Large intestine (tissue), 1 donor: ENCODE measurements around the gene CDK11A. TPM values are rescaled to one million over a fixed set of nuclear protein-coding genes. Genes with fewer than 3 reads are reported as not detected.

Source experiments
- polyA plus RNA-seq: library from polyadenylated mRNA; unstranded; fragments of 120-200 nt; gene quantifications from one replicate; pipeline ENCODE4 v1.2.1, GENCODE V29; 2013

The CDK11A gene
- polyA plus RNA-seq, 1 donor = 21.1 TPM

Other genes starting within 250 kb of the CDK11A start
- gene ATAD3A, start 212.2 kb downstream of the CDK11A start, polyA plus RNA-seq = 20.1 TPM
- 3.9 TPM for gene TMEM240, start 183.7 kb downstream of the CDK11A start, polyA plus RNA-seq
- gene SSU72, start 149.5 kb downstream of the CDK11A start, polyA plus RNA-seq = 79.4 TPM
- 2.4 TPM for gene FNDC10, start 124.2 kb downstream of the CDK11A start, polyA plus RNA-seq
- gene MIB2, start 108.9 kb downstream of the CDK11A start, polyA plus RNA-seq = 49.8 TPM
- gene MMP23B, start 92.2 kb downstream of the CDK11A start, polyA plus RNA-seq = 10.7 TPM
- 27.2 TPM for gene CDK11B, start 65.4 kb downstream of the CDK11A start, polyA plus RNA-seq
- 44.3 TPM for gene SLC35E2B, start 31.6 kb downstream of the CDK11A start, polyA plus RNA-seq
- 59.8 TPM for gene NADK, start 54.1 kb upstream of the CDK11A start, polyA plus RNA-seq
- gene GNB1, start 166.7 kb upstream of the CDK11A start, polyA plus RNA-seq = 226 TPM
- gene CALML6, start 190.9 kb upstream of the CDK11A start, polyA plus RNA-seq = 1.8 TPM
- 18.5 TPM for gene TMEM52, start 194.9 kb upstream of the CDK11A start, polyA plus RNA-seq